ENCODE results near the gene CITED1. TPM values are rescaled to one million over a fixed set of nuclear protein-coding genes. Genes with fewer than 3 reads are reported as not detected.

Gene CITED1
- total and polyA plus RNA-seq, 11 donors: 0.45 to 0.90 (median 0.73) TPM; not detected in 8

- no peak for ATAC-seq
- WGBS, 4 donors: 69 to 83% (median 75%) methylated on average over 1 of the region's 1 CpG
These were observed 8.7 kb downstream of the CITED1 start for GRCh38 chrX:72296991-72297390.

GRCh38 chrX:72295745-72296144, 10.0 kb downstream of the CITED1 start:
- peaks cover 0 to 8% (median 0%) of the 10 kb centered on the region in 12 donors for H3K9me3 ChIP-seq
- H3K4me3 ChIP-seq: no peak overlapping the region
- 70 to 92% (median 85%) methylated on average over 5 of the region's 5 CpGs for WGBS, 4 donors
- H3K27ac ChIP-seq: no peak overlapping the region
- H3K4me1 ChIP-seq: no peaks in the 10 kb centered on the region
- H3K36me3 ChIP-seq: no peaks in the 10 kb centered on the region
- H3K27me3 ChIP-seq: peaks cover 0 to 49% (median 0%) of the 10 kb centered on the region in 9 donors
- intact Hi-C loops (cut with DNase I): no loop called here
- DNase-seq (no peak), ATAC-seq (no peak)
- no peak for TF ChIP-seq POLR2A (IDR thresholded peaks at IDR 0.05)
- no peak for TF ChIP-seq CTCF (IDR thresholded peaks at IDR 0.05)

More at GRCh38 chrX:72296991-72297390, 8.7 kb downstream of the CITED1 start:
- Histone ChIP-seq H3K4me1 (no peaks in the 10 kb centered on the region), H3K36me3 (no peaks in the 10 kb centered on the region), H3K27me3 (peaks cover 0 to 50% (median 0%) of the 10 kb centered on the region in 9 donors), H3K4me3 (no peak overlapping the region), H3K9me3 (peaks cover 0 to 2% (median 0%) of the 10 kb centered on the region in 12 donors), H3K27ac (no peak overlapping the region)
- TF ChIP-seq POLR2A (IDR thresholded peaks at IDR 0.05) (no peak), CTCF (IDR thresholded peaks at IDR 0.05) (no peak)
- DNase-seq: no peak
- intact Hi-C loops (cut with DNase I): no loop called here

DNA sequence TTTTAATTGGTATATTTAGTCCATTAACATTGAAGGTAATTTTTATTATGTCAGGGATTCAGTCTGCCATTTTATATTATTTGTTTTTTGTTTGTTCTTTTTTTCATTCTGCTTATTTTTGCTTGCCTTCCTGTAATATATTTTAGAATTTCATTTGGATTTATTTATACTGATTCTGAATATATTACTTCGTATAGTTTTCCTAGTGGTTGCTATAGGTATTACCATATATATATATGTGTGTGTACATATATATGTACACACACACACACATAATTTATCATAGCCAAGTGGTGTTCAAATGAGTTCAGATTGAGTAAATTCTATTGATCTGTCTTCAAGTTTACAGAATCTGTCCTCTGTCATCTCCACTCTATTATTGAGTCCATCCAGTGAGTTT, 11.2 kb downstream of the CITED1 start:
- no peak for ATAC-seq
- intact Hi-C loops (cut with DNase I): no loop called here

DNA sequence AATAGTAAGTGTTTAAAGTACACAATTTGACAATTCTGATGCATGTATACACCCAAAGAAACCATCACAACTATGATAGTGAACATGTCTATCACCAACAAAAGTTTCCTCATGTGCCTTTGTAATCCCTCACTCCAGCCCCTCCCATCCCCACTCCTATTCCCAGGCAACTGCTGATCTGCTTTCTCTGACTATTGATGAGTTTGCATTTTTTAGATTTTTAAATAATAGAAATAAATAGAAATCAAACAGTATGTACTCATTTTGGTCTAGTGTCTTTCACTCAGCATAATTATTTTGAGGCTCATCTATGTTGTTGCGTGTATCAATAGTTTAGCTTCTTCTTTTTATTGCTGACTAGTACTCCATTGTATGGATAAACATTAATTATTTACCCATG, 23.4 kb downstream of the CITED1 start:
- no peak overlapping the region for H3K4me3 ChIP-seq
- H3K9me3 ChIP-seq: no peaks in the 10 kb centered on the region
- WGBS, 4 donors: 93 to 98% (median 98%) methylated on average over 1 of the region's 1 CpG
- ATAC-seq (no peak), DNase-seq (no peak)
- H3K27me3 ChIP-seq: peaks cover 0 to 30% (median 0%) of the 10 kb centered on the region in 9 donors
- H3K36me3 ChIP-seq: no peaks in the 10 kb centered on the region
- TF ChIP-seq POLR2A (IDR thresholded peaks at IDR 0.05): no peak
- TF ChIP-seq CTCF (IDR thresholded peaks at IDR 0.05): no peak
- H3K4me1 ChIP-seq: no peaks in the 10 kb centered on the region
- intact Hi-C loops (cut with DNase I): no loop called here
- H3K27ac ChIP-seq: no peak overlapping the region

More for the DNA sequence above, 11.2 kb downstream of the CITED1 start:
- WGBS, 4 donors: 44 to 67% (median 59%) methylated on average over 1 of the region's 1 CpG
- Histone ChIP-seq H3K4me1 (no peaks in the 10 kb centered on the region), H3K27ac (no peak overlapping the region), H3K9me3 (peaks cover 0 to 8% (median 0%) of the 10 kb centered on the region in 12 donors), H3K27me3 (peaks cover 0 to 49% (median 0%) of the 10 kb centered on the region in 9 donors), H3K4me3 (no peak overlapping the region), H3K36me3 (no peaks in the 10 kb centered on the region)
- DNase-seq: no peak
- peak in 3 of 12 donors; percentile 19 to 52 (median 45) for TF ChIP-seq CTCF (IDR thresholded peaks at IDR 0.05)
- no peak for TF ChIP-seq POLR2A (IDR thresholded peaks at IDR 0.05)

All from heart left ventricle (tissue), 16 donors.